Hepatic stellate cell (primary cell): ENCODE measurements around the gene SPEF1.
"Not testable (repeated sequence)": the region's sequence is repeated elsewhere in the genome, so short reads cannot be mapped to it uniquely, and the experiment has no call there.

Experiments used
- DNase-seq: peaks from one replicate; pipeline ENCODE4 v3.0.0; 2011; ENCODE audit warnings: low spot score

SPEF1 gene

GRCh38 chr20:3811467-3812258 is 30.4 kb upstream of the SPEF1 start:
- peak; percentile 98 for DNase-seq

GRCh38 chr20:3808544-3808943 is 27.3 kb upstream of the SPEF1 start:
- DNase-seq = no peak

DNA sequence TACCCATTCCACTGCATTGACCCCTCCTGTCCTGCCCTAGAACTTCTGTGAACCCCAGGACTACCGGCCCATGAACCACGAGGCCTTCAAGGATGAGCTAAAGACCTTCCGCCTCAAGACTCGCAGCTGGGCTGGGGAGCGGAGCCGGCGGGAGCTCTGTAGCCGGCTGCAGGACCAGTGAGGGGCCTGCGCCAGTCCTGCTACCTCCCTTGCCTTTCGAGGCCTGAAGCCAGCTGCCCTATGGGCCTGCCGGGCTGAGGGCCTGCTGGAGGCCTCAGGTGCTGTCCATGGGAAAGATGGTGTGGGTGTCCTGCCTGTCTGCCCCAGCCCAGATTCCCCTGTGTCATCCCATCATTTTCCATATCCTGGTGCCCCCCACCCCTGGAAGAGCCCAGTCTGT is 23.5 kb upstream of the SPEF1 start:
- no peak for DNase-seq

GRCh38 chr20:3804254-3804751 is 23.1 kb upstream of the SPEF1 start:
- no peak for DNase-seq

DNA sequence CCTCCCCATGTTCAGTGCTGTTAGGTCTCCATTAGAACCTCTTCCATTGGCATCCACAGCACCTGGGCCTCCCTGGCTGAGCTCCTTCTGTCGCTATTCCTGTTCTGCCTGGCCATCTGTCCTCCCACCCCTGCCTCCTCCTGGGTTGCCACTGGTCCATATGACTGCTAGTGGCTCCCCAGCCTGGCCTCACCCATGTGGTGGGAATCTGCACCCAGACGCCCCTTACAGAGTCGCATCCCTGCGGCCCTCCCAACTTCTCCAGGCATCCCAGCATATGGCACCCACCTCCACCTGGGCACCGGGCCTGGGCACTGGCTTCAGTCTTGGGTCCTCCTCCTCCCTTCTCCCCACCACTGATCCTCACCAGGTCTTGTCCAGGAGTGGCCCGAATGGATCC is 22.6 kb upstream of the SPEF1 start:
- DNase-seq = no peak

GRCh38 chr20:3803289-3803688 is 22.0 kb upstream of the SPEF1 start:
- DNase-seq = no peak

- DNase-seq = no peak
These were observed 21.4 kb upstream of the SPEF1 start for GRCh38 chr20:3802524-3803239.

DNA sequence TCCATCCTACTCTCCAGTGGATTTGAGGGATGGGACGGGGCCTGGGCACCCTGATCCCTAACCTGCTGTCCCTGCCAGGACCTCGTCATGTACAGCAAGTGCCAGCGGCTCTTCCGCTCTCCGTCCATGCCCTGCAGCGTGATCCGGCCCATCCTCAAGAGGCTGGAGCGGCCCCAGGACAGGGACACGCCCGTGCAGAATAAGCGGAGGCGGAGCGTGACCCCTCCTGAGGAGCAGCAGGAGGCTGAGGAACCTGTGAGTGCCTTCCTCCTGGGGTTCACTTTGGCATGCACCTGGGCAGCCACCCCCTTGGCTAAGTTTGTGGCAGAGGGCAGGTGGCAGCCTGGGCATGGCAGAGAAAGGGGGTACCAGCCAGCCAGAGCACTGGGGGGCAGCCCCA is 20.6 kb upstream of the SPEF1 start:
- DNase-seq = no peak

GRCh38 chr20:3801299-3801698 is 20.1 kb upstream of the SPEF1 start:
- DNase-seq = no peak

DNA sequence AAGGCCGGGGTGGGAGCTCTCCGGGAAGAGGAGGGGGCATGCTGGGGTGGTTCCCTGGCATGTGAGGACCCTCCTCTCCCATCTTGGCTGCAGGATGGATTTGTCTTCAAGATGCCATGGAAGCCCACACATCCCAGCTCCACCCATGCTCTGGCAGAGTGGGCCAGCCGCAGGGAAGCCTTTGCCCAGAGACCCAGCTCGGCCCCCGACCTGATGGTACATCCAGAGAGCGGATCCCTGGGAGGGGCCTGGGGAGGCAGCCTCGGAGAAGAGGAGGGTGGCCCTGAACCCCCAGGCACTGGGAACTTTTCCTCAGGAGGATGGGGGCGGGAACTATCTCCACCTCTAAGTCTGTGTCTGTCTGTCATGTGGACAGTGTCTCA is 19.6 kb upstream of the SPEF1 start:
- DNase-seq = no peak

- no peak for DNase-seq
These were observed 19.1 kb upstream of the SPEF1 start for GRCh38 chr20:3800256-3800877.

DNA sequence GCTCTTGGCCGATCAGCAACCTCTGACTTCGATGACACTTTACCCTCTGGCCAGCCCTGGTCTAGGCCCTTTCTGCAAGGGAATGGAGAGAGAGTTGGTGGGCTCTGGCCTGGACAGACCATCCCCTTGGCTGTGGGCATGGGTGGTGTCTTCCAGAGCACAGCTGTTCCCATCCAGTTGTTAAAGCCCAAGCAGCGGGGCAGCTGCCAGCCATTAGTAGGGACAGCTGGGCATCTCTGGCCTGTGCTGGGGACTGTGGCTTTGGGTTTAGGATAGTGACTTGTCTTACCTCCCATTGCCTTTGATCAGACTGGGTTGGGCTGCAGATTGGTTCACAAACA is 17.6 kb upstream of the SPEF1 start:
- DNase-seq = no peak

- no peak for DNase-seq
These were observed 17.1 kb upstream of the SPEF1 start for GRCh38 chr20:3798373-3798768.

GRCh38 chr20:3797592-3798372 is 16.5 kb upstream of the SPEF1 start:
- DNase-seq = peak; percentile 82

GRCh38 chr20:3797226-3797545 is 15.9 kb upstream of the SPEF1 start:
- no peak for DNase-seq

GRCh38 chr20:3796477-3797225 is 15.4 kb upstream of the SPEF1 start:
- DNase-seq = no peak

GRCh38 chr20:3795511-3796468 is 14.5 kb upstream of the SPEF1 start, which contains the start of gene CDC25B:
CDC25B (plus strand) TSS chr20:3796310; CDS start chr20:3796532, 222 bp downstream.
- DNase-seq = peak; percentile 97

- DNase-seq = no peak
These were observed 13.6 kb upstream of the SPEF1 start for GRCh38 chr20:3794701-3795420.

- DNase-seq = not testable (repeated sequence)
These were observed 12.9 kb upstream of the SPEF1 start for GRCh38 chr20:3794168-3794567.

DNA sequence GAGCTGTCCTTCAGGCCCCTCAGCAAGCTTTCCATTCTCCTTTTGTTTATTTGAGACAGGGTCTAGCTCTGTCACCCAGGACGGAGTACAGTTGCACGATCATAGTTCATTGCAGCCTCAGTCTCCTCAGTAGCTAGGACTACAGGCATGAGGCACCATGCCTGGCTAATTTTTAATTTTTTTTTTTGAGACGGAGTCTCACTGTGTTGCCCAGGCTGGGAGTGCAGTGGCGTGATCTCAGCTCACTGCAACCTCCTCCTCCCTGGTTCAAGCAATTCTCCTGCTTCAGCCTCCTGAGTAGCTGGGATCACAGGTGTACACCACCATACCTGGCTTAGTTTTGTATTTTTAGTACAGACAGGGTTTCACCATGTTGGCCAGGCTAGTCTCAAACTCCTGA is 8.0 kb upstream of the SPEF1 start:
- DNase-seq = not testable (repeated sequence)
